Esophagus squamous epithelium (tissue), 4 donors: ENCODE measurements around the gene NAT8L.

ENCODE experiments used
- POLR2A ChIP-seq, 4 donors: fragments of 450-650 bp; IDR thresholded peaks; one replicate each; pipeline ENCODE4 v1.6.1; 2017; ENCODE audit warnings: antibody characterized with exemption in 4 of 4, mild to moderate bottlenecking in 4 of 4, moderate library complexity in 3 of 4
- TF ChIP-seq, protein P1 (sequence below), 6 experiments: fragments of 450-650 bp in 4 of 6; fragments of 200-600 bp in 2 of 6; sonication (generic) in 2 of 6; IDR thresholded peaks; one replicate each; pipeline ENCODE4 v1.5.1; 2016 to 2019; ENCODE audit warnings: antibody characterized with exemption in 6 of 6, mild to moderate bottlenecking in 4 of 6, moderate library complexity in 4 of 6

DNA sequence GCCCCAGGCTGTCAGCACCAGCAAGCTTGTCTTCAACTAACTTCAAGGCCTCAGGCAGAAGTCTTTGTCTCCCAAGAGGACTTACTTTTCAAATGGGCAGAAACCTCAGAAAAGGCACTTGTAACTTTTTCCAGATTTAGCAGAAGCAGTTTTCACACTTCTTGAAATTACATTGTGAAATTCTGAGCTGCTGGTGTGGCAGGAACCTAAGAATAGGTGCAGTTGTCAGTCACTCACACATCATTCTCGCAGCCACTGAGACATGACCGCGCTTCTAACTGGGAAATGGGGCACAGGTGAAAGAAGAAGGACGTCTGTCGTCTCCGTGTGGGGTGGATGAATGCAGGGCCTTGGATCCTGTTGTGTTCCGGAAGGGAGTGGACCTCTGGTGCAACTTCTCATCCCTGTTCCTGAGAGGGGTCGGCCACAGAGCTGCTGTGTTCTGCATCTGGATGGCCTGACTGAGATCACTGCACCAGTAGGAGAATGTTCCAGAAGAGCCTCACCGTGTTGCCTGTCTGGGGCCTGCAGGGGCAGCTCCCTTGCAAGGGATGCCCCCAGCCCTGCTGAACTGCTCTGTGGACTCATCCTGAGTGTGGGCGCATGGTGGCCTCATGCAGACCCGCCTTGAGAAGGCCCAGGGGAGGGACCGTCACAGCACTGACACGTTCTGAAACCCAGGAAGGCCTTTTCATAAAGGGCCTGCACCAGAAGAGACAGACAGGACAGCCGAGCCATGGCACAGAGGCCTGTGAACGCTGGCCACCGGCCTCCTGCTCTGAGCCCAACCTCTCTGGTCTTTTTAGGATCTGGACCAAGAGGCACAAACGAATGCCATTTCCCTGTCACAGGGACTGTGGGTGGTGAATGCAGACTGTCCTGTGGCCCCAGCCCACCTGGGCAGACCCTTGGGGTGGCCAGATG lies 18.7 kb downstream of the NAT8L start:
- TF ChIP-seq, protein P1, sequence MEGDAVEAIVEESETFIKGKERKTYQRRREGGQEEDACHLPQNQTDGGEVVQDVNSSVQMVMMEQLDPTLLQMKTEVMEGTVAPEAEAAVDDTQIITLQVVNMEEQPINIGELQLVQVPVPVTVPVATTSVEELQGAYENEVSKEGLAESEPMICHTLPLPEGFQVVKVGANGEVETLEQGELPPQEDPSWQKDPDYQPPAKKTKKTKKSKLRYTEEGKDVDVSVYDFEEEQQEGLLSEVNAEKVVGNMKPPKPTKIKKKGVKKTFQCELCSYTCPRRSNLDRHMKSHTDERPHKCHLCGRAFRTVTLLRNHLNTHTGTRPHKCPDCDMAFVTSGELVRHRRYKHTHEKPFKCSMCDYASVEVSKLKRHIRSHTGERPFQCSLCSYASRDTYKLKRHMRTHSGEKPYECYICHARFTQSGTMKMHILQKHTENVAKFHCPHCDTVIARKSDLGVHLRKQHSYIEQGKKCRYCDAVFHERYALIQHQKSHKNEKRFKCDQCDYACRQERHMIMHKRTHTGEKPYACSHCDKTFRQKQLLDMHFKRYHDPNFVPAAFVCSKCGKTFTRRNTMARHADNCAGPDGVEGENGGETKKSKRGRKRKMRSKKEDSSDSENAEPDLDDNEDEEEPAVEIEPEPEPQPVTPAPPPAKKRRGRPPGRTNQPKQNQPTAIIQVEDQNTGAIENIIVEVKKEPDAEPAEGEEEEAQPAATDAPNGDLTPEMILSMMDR (IDR thresholded peaks at IDR 0.05) = no peak
- no peak for TF ChIP-seq POLR2A (IDR thresholded peaks at IDR 0.05)
